Measurements from ENCODE around the gene ASGR1.
"Not testable (repeated sequence)": the region's sequence is repeated elsewhere in the genome, so short reads cannot be mapped to it uniquely, and the experiment has no call there.

DNA sequence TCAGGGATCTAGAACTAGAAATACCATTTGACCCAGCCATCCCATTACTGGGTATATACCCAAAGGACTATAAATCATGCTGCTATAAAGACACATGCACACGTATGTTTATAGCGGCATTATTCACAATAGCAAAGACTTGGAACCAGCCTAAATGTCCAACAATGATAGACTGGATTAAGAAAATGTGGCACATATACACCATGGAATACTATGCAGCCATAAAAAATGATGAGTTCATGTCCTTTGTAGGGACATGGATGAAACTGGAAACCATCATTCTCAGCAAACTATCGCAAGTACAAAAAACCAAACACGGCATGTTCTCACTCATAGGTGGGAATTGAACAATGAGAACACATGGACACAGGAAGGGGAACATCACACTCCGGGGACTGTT lies 51.7 kb downstream of the ASGR1 start:
- TF ChIP-seq, protein P1, sequence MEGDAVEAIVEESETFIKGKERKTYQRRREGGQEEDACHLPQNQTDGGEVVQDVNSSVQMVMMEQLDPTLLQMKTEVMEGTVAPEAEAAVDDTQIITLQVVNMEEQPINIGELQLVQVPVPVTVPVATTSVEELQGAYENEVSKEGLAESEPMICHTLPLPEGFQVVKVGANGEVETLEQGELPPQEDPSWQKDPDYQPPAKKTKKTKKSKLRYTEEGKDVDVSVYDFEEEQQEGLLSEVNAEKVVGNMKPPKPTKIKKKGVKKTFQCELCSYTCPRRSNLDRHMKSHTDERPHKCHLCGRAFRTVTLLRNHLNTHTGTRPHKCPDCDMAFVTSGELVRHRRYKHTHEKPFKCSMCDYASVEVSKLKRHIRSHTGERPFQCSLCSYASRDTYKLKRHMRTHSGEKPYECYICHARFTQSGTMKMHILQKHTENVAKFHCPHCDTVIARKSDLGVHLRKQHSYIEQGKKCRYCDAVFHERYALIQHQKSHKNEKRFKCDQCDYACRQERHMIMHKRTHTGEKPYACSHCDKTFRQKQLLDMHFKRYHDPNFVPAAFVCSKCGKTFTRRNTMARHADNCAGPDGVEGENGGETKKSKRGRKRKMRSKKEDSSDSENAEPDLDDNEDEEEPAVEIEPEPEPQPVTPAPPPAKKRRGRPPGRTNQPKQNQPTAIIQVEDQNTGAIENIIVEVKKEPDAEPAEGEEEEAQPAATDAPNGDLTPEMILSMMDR (IDR thresholded peaks at IDR 0.05) = not testable (repeated sequence)
- not testable (repeated sequence) for TF ChIP-seq POLR2A (IDR thresholded peaks at IDR 0.05)
